ENCODE measurements around the gene TRPM3. TPM values are rescaled to one million over a fixed set of nuclear protein-coding genes. Genes with fewer than 3 reads are reported as not detected.

Gene TRPM3
- polyA plus RNA-seq, 3 donors: not detected

DNA sequence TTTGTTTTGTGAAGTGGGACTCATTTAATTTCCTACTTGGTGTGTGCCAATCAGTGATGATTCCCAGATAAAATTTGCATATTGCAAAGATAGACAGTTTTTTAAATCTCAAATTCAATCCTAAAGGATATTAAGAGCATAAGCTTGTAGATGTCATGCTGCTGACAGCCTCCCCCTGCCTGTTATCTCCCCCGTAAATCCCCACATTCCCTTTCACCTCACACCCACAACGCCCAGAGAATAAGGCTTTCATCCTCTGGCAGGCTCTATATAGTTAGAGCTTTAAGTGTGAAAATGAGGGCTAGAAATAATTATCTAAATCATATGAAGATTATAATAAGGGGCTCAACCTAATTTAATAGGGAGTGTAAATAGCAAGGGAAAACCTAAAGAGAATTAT is 265.0 kb downstream of the TRPM3 start:
- Histone ChIP-seq H3K27me3 (ENCODE audit: control insufficient read depth in 2 of 2, insufficient read depth in 2 of 2, low read length in 2 of 2) (no peaks in the 10 kb centered on the region), H3K9me3 (replicated peaks in 1 of 2; ENCODE audit: control insufficient read depth in 1 of 2, insufficient read depth in 1 of 2, low read length in 2 of 2) (no peaks in the 10 kb centered on the region), H3K4me3 (replicated peaks in 1 of 3; ENCODE audit: low read depth in 2 of 3, low read length in 3 of 3) (no peak overlapping the region), H3K9ac (ENCODE audit: insufficient read depth, low read length, poor library complexity, severe bottlenecking) (no peak overlapping the region), H2AFZ (ENCODE audit: insufficient read depth, low read depth, low read length, poor library complexity, severe bottlenecking) (no peak overlapping the region), H4K20me1 (ENCODE audit: insufficient read depth, low read length) (no peaks in the 10 kb centered on the region), H3K79me2 (ENCODE audit: insufficient read depth, low read length) (no peaks in the 10 kb centered on the region), H3K4me2 (replicated peaks; ENCODE audit: extremely low read depth, low read length, poor library complexity, severe bottlenecking) (no peak overlapping the region), H3K4me1 (ENCODE audit: control insufficient read depth in 1 of 2, insufficient read depth in 2 of 2, low read length in 2 of 2) (no peaks in the 10 kb centered on the region), H3K27ac (ENCODE audit: low read depth in 1 of 2, low read length in 2 of 2) (no peak overlapping the region), H3K36me3 (replicated peaks in 1 of 2; ENCODE audit: control insufficient read depth in 1 of 2, insufficient read depth in 2 of 2, low read length in 2 of 2) (no peaks in the 10 kb centered on the region)
- Mint-ChIP-seq H3K36me3 (no peaks in the 10 kb centered on the region), H3K27me3 (ENCODE audit: low read depth in 3 of 3) (no peaks in the 10 kb centered on the region), H3K9me3 (peaks cover 0 to 2% (median 0%) of the 10 kb centered on the region in 7 donors), H3K4me3 (no peak overlapping the region), H3K27ac (no peak overlapping the region), H3K4me1 (no peaks in the 10 kb centered on the region)
- intact Hi-C loops (cut with micrococcal nuclease): no loop called here
- TF ChIP-seq, protein P1, sequence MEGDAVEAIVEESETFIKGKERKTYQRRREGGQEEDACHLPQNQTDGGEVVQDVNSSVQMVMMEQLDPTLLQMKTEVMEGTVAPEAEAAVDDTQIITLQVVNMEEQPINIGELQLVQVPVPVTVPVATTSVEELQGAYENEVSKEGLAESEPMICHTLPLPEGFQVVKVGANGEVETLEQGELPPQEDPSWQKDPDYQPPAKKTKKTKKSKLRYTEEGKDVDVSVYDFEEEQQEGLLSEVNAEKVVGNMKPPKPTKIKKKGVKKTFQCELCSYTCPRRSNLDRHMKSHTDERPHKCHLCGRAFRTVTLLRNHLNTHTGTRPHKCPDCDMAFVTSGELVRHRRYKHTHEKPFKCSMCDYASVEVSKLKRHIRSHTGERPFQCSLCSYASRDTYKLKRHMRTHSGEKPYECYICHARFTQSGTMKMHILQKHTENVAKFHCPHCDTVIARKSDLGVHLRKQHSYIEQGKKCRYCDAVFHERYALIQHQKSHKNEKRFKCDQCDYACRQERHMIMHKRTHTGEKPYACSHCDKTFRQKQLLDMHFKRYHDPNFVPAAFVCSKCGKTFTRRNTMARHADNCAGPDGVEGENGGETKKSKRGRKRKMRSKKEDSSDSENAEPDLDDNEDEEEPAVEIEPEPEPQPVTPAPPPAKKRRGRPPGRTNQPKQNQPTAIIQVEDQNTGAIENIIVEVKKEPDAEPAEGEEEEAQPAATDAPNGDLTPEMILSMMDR (IDR thresholded peaks at IDR 0.05): no peak
- no peak for DNase-seq
- WGBS (ENCODE audit: insufficient coverage): no CpG with 5 or more reads among the region's 2 CpGs

DNA sequence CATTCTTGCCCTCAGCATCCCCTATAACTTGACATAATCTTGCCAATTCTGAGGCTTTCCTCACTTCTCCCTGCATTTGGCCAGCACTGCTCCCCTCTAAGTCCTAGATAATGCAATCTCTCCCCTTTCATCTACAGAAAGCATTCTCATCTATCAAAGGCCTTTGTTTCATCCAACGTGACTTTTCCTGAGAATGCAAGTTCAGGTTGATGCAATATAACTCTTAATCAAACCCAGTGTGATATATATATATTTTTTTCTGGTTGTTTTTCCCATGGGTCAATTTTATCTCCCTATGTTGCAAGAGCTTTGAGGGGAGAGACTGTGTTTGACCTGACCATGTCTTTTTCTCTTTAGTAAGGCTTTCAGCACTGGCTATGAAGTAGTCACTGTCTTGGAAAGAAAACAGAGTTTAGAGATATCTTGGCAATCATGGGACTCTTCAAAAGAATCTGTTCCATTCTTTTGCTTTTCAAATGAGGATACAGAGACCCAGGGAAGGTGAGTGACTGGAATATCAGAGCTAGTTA is 268.6 kb downstream of the TRPM3 start:
- Histone ChIP-seq H3K4me3 (replicated peaks in 1 of 3; ENCODE audit: low read depth in 2 of 3, low read length in 3 of 3) (no peak overlapping the region), H2AFZ (ENCODE audit: insufficient read depth, low read depth, low read length, poor library complexity, severe bottlenecking) (no peak overlapping the region), H3K9me3 (replicated peaks in 1 of 2; ENCODE audit: control insufficient read depth in 1 of 2, insufficient read depth in 1 of 2, low read length in 2 of 2) (no peaks in the 10 kb centered on the region), H3K27ac (ENCODE audit: low read depth in 1 of 2, low read length in 2 of 2) (no peak overlapping the region), H3K79me2 (ENCODE audit: insufficient read depth, low read length) (no peaks in the 10 kb centered on the region), H3K27me3 (ENCODE audit: control insufficient read depth in 2 of 2, insufficient read depth in 2 of 2, low read length in 2 of 2) (no peaks in the 10 kb centered on the region), H3K36me3 (replicated peaks in 1 of 2; ENCODE audit: control insufficient read depth in 1 of 2, insufficient read depth in 2 of 2, low read length in 2 of 2) (no peaks in the 10 kb centered on the region), H3K9ac (ENCODE audit: insufficient read depth, low read length, poor library complexity, severe bottlenecking) (no peak overlapping the region), H3K4me1 (ENCODE audit: control insufficient read depth in 1 of 2, insufficient read depth in 2 of 2, low read length in 2 of 2) (no peaks in the 10 kb centered on the region), H3K4me2 (replicated peaks; ENCODE audit: extremely low read depth, low read length, poor library complexity, severe bottlenecking) (no peak overlapping the region), H4K20me1 (ENCODE audit: insufficient read depth, low read length) (no peaks in the 10 kb centered on the region)
- TF ChIP-seq, protein P1 (IDR thresholded peaks at IDR 0.05): no peak
- Mint-ChIP-seq H3K36me3 (no peaks in the 10 kb centered on the region), H3K27ac (peak overlapping the region in 1 of 7 donors; percentile 1), H3K27me3 (ENCODE audit: low read depth in 3 of 3) (no peaks in the 10 kb centered on the region), H3K9me3 (peaks cover 0 to 2% (median 0%) of the 10 kb centered on the region in 7 donors), H3K4me3 (no peak overlapping the region), H3K4me1 (no peaks in the 10 kb centered on the region)
- intact Hi-C loops (cut with micrococcal nuclease): no loop called here
- no peak for DNase-seq
- WGBS (ENCODE audit: insufficient coverage): no CpG with 5 or more reads among the region's 1 CpG

Data from CD14-positive monocyte (primary cell).